GM12873 (cell line): ENCODE data around the gene SPDYE4.

Experiments used
- TF ChIP-seq, protein P1 (sequence below): IDR thresholded peaks from 2 replicates; pipeline ENCODE4 v1.5.1; 2012; ENCODE audit warnings: low read depth, mild to moderate bottlenecking, moderate library complexity, low read length, control low read depth; ENCODE audit not compliant: insufficient read depth; ENCODE audit errors: missing control alignments

Gene SPDYE4

DNA sequence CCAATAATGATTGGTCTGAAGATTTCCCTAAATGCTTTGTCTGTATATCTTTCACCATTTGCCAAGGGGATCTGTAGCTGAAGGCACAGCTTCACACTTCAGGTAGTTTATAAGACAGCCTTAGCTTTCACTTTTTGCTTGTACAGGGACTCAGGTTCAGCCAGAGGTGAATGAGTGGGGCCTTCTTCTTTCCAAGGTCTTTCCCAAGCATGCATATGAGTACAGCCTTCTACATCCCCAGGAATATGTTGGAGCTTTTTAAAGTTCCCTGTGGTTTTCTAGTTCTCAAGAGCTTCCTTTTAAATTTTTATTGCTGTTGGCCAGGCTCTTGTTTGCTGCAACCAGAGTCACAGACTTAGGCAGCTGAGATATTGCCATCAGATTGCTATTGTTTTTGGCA is 17.9 kb upstream of the SPDYE4 start:
- TF ChIP-seq, protein P1, sequence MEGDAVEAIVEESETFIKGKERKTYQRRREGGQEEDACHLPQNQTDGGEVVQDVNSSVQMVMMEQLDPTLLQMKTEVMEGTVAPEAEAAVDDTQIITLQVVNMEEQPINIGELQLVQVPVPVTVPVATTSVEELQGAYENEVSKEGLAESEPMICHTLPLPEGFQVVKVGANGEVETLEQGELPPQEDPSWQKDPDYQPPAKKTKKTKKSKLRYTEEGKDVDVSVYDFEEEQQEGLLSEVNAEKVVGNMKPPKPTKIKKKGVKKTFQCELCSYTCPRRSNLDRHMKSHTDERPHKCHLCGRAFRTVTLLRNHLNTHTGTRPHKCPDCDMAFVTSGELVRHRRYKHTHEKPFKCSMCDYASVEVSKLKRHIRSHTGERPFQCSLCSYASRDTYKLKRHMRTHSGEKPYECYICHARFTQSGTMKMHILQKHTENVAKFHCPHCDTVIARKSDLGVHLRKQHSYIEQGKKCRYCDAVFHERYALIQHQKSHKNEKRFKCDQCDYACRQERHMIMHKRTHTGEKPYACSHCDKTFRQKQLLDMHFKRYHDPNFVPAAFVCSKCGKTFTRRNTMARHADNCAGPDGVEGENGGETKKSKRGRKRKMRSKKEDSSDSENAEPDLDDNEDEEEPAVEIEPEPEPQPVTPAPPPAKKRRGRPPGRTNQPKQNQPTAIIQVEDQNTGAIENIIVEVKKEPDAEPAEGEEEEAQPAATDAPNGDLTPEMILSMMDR = no peak

DNA sequence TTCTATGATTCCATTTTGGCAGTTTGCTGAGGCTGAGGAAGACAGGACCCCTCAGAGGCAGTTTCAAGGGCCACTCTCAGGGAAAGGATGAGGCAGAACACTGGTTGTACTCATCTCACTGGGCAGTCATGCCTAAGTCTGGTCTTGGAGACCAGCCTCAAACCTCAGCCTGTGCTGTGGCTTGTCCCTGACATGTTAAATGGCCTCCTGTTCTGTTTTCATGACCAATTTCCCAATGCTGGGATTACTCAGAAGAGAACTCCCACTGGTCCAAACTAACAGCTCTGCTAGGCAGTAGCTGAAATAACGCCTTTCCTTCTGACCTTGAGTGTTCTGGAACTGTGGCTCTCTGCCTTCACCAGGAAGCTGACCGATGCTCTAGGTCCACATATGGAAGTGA is 8.4 kb upstream of the SPDYE4 start:
- TF ChIP-seq, protein P1 = no peak

DNA sequence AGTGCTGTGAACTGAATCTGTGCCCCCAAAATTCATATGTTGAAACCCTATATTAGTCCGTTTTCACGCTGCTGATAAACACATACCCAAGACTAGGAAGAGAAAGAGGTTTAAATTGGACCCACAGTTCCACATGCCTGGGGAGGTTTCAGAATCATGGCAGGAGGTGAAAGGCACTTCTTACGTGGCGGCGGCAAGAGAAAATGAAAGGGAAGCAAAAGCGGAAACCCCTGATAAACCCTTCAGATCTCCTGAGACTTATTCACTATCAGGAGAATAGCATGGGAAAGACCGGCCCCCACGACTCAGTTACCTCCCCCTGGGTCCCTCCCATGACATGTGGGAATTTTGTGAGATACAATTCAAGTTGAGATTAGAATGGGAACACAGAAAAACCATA is 3.7 kb upstream of the SPDYE4 start:
- TF ChIP-seq, protein P1 = no peak

DNA sequence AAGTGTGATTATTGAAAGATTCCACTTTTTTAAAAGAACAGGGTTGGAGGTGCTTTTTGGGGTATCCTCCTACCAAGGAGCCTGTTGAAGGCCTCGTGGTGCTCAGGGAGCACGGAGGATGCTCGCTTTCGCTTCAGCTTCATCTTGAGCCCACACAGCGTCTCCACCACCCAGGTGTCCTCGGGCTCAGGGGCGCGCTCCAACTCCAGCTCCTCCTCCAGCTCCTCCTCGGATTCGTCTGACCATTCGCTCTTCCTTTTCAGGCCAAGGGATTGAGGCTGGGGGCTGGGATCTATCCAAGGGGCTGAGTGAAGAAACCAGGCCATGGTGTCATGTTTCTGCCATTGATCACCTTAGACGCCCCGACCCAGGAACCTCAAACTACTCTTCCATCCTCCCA is 1.2 kb downstream of the SPDYE4 start:
- TF ChIP-seq, protein P1 = no peak

DNA sequence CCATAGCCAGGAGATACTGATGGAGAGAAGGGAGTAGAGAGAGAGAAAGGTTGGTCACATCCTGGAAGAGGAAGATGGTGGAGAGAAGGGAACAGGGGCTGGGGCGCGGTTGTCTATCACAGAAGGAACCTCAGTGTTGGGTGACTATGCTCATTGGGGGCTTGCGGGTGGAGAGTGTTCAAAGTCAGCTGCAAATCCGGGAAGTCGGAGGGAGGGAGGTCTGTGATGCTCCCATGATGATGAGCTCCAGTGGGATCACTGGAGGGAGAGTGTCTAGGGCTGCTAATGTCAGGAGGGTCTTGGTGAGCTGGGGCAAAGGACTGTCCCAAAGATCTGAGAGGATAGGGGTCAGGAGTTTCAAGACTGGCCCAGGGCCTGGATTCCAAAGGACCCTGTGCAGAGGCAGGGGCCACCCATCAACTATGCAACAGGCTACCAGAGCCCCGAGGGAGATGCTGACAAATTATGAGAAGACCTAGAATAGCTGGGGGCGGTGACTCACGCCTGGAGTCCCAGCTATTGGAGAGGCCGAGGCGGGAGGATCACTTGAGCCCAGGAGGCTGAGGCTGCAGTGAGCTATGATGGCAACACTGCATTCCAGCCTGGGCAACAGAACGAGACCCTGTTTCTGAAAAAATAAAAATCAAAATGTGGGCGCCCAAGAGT is 2.6 kb downstream of the SPDYE4 start:
- TF ChIP-seq, protein P1 = no peak

DNA sequence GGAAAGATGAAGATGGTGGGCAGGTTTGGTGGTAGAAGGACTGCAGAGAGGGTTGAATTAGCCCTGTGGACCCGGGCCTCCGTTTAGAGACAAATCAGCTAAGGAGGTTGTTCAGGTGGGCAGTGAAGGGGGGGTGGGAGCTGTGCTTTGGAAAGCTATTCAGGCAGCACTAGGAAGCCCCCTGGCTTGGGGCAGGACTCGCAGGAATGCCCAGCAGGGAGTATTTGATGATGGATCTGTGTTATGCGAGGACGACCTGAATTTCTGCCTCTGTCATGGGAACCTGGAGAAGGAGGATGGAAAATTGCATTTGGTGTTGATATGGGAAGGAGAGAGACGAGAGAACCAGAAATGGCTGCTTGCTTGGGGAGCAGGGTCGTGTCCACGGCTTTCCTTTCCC is 3.5 kb downstream of the SPDYE4 start:
- TF ChIP-seq, protein P1 = no peak

DNA sequence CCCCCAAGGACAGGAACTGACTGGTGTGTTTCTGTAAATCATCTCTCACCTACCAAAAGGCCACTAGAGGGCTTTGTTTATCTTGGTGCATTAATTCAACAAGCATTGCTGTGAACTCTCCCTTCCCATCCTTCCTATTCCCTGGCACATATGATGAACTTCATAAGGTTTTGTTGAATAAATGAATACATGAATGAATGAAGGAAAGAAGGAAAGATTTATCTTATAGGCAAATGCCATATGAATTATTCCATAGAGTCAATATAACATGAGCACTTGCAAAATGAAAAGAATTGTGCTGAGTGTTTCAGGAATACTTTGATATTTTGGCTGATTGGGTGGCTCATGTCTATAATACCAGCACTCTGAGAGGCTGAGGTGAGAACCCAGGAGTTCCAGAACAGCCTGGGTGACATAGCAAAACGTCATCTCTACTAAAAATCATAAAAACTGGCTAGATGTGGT is 4.3 kb downstream of the SPDYE4 start:
- TF ChIP-seq, protein P1 = peak; percentile 60
